GM21381 (cell line): Measurements from ENCODE around the gene SPATA31C2.
"Not testable (repeated sequence)": the region's sequence is repeated elsewhere in the genome, so short reads cannot be mapped to it uniquely, and the experiment has no call there.

Experiments
- ATAC-seq: cut with Tn5 transposase; IDR thresholded peaks from one replicate; pipeline ENCODE4 v1.9.1; 2021; ENCODE audit warnings: mild to moderate bottlenecking, moderate library complexity; ENCODE audit not compliant: unreplicated experiment

Gene SPATA31C2

GRCh38 chr9:88138375-88138774 lies at the start of gene SPATA31C2:
Gene SPATA31C2, minus strand, starts transcription at chr9:88138475. Its CDS starts 29 bp downstream, at chr9:88138446.
- not testable (repeated sequence) for ATAC-seq

GRCh38 chr9:88187631-88188030 lies 49.4 kb upstream of the SPATA31C2 start:
- no peak for ATAC-seq

- no peak for ATAC-seq
Measured at GRCh38 chr9:88186495-88187110, 48.3 kb upstream of the SPATA31C2 start.

GRCh38 chr9:88184976-88185375 lies 46.7 kb upstream of the SPATA31C2 start:
- no peak for ATAC-seq

GRCh38 chr9:88183798-88184495 lies 45.7 kb upstream of the SPATA31C2 start:
- ATAC-seq = no peak

- no peak for ATAC-seq
Measured at GRCh38 chr9:88182501-88182900, 44.2 kb upstream of the SPATA31C2 start.

- ATAC-seq = no peak
Measured at GRCh38 chr9:88180081-88180765, 41.9 kb upstream of the SPATA31C2 start.

- ATAC-seq = no peak
Measured at GRCh38 chr9:88179062-88179521, 40.8 kb upstream of the SPATA31C2 start.

GRCh38 chr9:88178641-88179040 lies 40.4 kb upstream of the SPATA31C2 start:
- no peak for ATAC-seq

- no peak for ATAC-seq
Measured at GRCh38 chr9:88177371-88177770, 39.1 kb upstream of the SPATA31C2 start.

- no peak for ATAC-seq
Measured at GRCh38 chr9:88174324-88174723, 36.0 kb upstream of the SPATA31C2 start.

- no peak for ATAC-seq
Measured at GRCh38 chr9:88173378-88173999, 35.2 kb upstream of the SPATA31C2 start.

GRCh38 chr9:88169700-88170099 lies 31.4 kb upstream of the SPATA31C2 start:
- no peak for ATAC-seq

- ATAC-seq = no peak
Measured at GRCh38 chr9:88168564-88168963, 30.3 kb upstream of the SPATA31C2 start.

- no peak for ATAC-seq
Measured at GRCh38 chr9:88166660-88167059, 28.4 kb upstream of the SPATA31C2 start.

- no peak for ATAC-seq
Measured at GRCh38 chr9:88164850-88165249, 26.6 kb upstream of the SPATA31C2 start.

GRCh38 chr9:88161144-88161543 lies 22.9 kb upstream of the SPATA31C2 start:
- ATAC-seq = no peak

- ATAC-seq = no peak
Measured at GRCh38 chr9:88143957-88144625, 5.8 kb upstream of the SPATA31C2 start.

GRCh38 chr9:88143179-88143578 lies 4.9 kb upstream of the SPATA31C2 start:
- no peak for ATAC-seq

- ATAC-seq = not testable (repeated sequence)
Measured at GRCh38 chr9:88133552-88133951, 4.7 kb downstream of the SPATA31C2 start.

GRCh38 chr9:88129556-88129955 lies 8.7 kb downstream of the SPATA31C2 start:
- not testable (repeated sequence) for ATAC-seq
